COR-L47 (cell line): Measurements from ENCODE around the gene TNIP2.

ENCODE experiments used
- DNase-seq: peaks from one replicate; lab custom pipeline; 2025; lab: John Stamatoyannopoulos, UW

The TNIP2 gene

GRCh38 chr4:2714918-2715317 lies 41.2 kb downstream of the TNIP2 start:
- DNase-seq = no peak

- no peak for DNase-seq
These were observed 41.9 kb downstream of the TNIP2 start for GRCh38 chr4:2714061-2714770.

GRCh38 chr4:2713337-2713736 lies 42.8 kb downstream of the TNIP2 start:
- DNase-seq = no peak

GRCh38 chr4:2712261-2712842 lies 43.8 kb downstream of the TNIP2 start:
- no peak for DNase-seq

GRCh38 chr4:2702770-2703169 lies 53.4 kb downstream of the TNIP2 start:
- no peak for DNase-seq

GRCh38 chr4:2702361-2702760 lies 53.8 kb downstream of the TNIP2 start:
- DNase-seq = no peak

- DNase-seq = no peak
These were observed 56.1 kb downstream of the TNIP2 start for GRCh38 chr4:2700031-2700430.

- no peak for DNase-seq
These were observed 56.6 kb downstream of the TNIP2 start for GRCh38 chr4:2699534-2699933.

- DNase-seq = no peak
These were observed 57.1 kb downstream of the TNIP2 start for GRCh38 chr4:2698951-2699505.

GRCh38 chr4:2698504-2698903 lies 57.6 kb downstream of the TNIP2 start:
- DNase-seq = no peak

- DNase-seq = no peak
These were observed 58.1 kb downstream of the TNIP2 start for GRCh38 chr4:2697995-2698414.

GRCh38 chr4:2696423-2696822 lies 59.7 kb downstream of the TNIP2 start:
- no peak for DNase-seq

GRCh38 chr4:2695346-2696060 lies 60.6 kb downstream of the TNIP2 start:
- no peak for DNase-seq

- no peak for DNase-seq
These were observed 61.4 kb downstream of the TNIP2 start for GRCh38 chr4:2694691-2695090.

- no peak for DNase-seq
These were observed 64.1 kb downstream of the TNIP2 start for GRCh38 chr4:2691952-2692435.
